CD14-positive monocyte (primary cell): ENCODE results near the gene TOMM7. TPM values are rescaled to one million over a fixed set of nuclear protein-coding genes. Genes with fewer than 3 reads are reported as not detected.

ENCODE experiments used
- DNase-seq, 3 donors: peaks; one replicate each; pipeline ENCODE4 v3.0.0-alpha.2; 2011 to 2022
- H2AFZ ChIP-seq: 2 replicates; pipeline ENCODE4 v1.6.0; 2012; ENCODE audit warnings: mild to moderate bottlenecking, low read depth, low read length, inconsistent platforms; ENCODE audit not compliant: insufficient read depth, poor library complexity, severe bottlenecking
- H3K27ac ChIP-seq, 2 donors: 1 replicate in 1 of 2; 2 replicates in 1 of 2; pipeline ENCODE4 v1.5.1; 2012 to 2013; ENCODE audit warnings: low read length in 2 of 2, control low read depth in 1 of 2, inconsistent platforms in 1 of 2, low read depth in 1 of 2, mild to moderate bottlenecking in 1 of 2
- H3K27me3 ChIP-seq, 2 donors: one replicate each; pipeline versions ENCODE4 v1.6.0 to v1.6.1; 2011 to 2013; ENCODE audit warnings: low read length in 2 of 2; ENCODE audit not compliant: control insufficient read depth in 2 of 2, insufficient read depth in 2 of 2
- H3K36me3 ChIP-seq, 2 donors: replicated peaks in 1 of 2; 1 replicate in 1 of 2; 2 replicates in 1 of 2; pipeline versions ENCODE4 v1.5.1 to v1.6.1; 2012 to 2013; ENCODE audit warnings: low read length in 2 of 2, control low read depth in 1 of 2, inconsistent platforms in 1 of 2, mild to moderate bottlenecking in 1 of 2; ENCODE audit not compliant: insufficient read depth in 2 of 2, control insufficient read depth in 1 of 2
- H3K4me1 ChIP-seq, 2 donors: 1 replicate in 1 of 2; 2 replicates in 1 of 2; pipeline versions ENCODE4 v1.5.1 to v1.6.1; 2012 to 2013; ENCODE audit warnings: low read length in 2 of 2, control low read depth in 1 of 2, inconsistent platforms in 1 of 2, mild to moderate bottlenecking in 1 of 2, moderate library complexity in 1 of 2; ENCODE audit not compliant: insufficient read depth in 2 of 2, control insufficient read depth in 1 of 2
- H3K4me2 ChIP-seq: replicated peaks from 2 replicates; pipeline ENCODE3; 2012; ENCODE audit warnings: low read length, moderate library complexity, mild to moderate bottlenecking; ENCODE audit not compliant: poor library complexity, severe bottlenecking; ENCODE audit errors: extremely low read depth
- H3K4me3 ChIP-seq, 3 experiments: fragments of 200-600 bp in 1 of 3; sonication (generic) in 1 of 3; replicated peaks in 1 of 3; 1 replicate in 2 of 3; 2 replicates in 1 of 3; pipeline ENCODE4 v1.5.1; 2011 to 2013; ENCODE audit warnings: low read length in 3 of 3, mild to moderate bottlenecking in 3 of 3, control low read depth in 2 of 3, low read depth in 2 of 3, inconsistent platforms in 1 of 3, moderate library complexity in 1 of 3
- H3K79me2 ChIP-seq: 2 replicates; pipeline ENCODE4 v1.6.0; 2012; ENCODE audit warnings: mild to moderate bottlenecking, control low read depth, inconsistent platforms, low read length, moderate library complexity; ENCODE audit not compliant: insufficient read depth
- H3K9ac ChIP-seq: 2 replicates; pipeline ENCODE4 v1.6.0; 2017; ENCODE audit warnings: low read length, mild to moderate bottlenecking; ENCODE audit not compliant: insufficient read depth, poor library complexity, severe bottlenecking
- H3K9me3 ChIP-seq, 2 donors: replicated peaks in 1 of 2; 1 replicate in 1 of 2; 2 replicates in 1 of 2; pipeline versions ENCODE4 v1.5.1 to v1.6.1; 2012 to 2013; ENCODE audit warnings: low read length in 2 of 2, control low read depth in 1 of 2; ENCODE audit not compliant: control insufficient read depth in 1 of 2, insufficient read depth in 1 of 2
- H4K20me1 ChIP-seq: 2 replicates; pipeline ENCODE4 v1.6.0; 2012; ENCODE audit warnings: mild to moderate bottlenecking, low read length, control low read depth, moderate library complexity; ENCODE audit not compliant: insufficient read depth
- H3K27ac Mint-ChIP-seq, 7 donors: one replicate each; pipeline ENCODE4 v1.8.0; 2020; ENCODE audit warnings: mild to moderate bottlenecking in 7 of 7, mixed read lengths in 7 of 7, moderate library complexity in 6 of 7, inconsistent platforms in 2 of 7
- H3K27me3 Mint-ChIP-seq, 3 donors: one replicate each; pipeline ENCODE4 v1.8.0; 2021 to 2022; ENCODE audit warnings: low read depth in 3 of 3, mild to moderate bottlenecking in 3 of 3, mixed read lengths in 3 of 3, moderate library complexity in 3 of 3, inconsistent platforms in 1 of 3
- H3K36me3 Mint-ChIP-seq, 2 donors: one replicate each; pipeline ENCODE4 v1.8.0; 2020; ENCODE audit warnings: mixed read lengths in 2 of 2, inconsistent platforms in 1 of 2, mild to moderate bottlenecking in 1 of 2
- H3K4me1 Mint-ChIP-seq: one replicate; pipeline ENCODE4 v1.8.0; 2020; ENCODE audit warnings: mild to moderate bottlenecking, mixed read lengths
- H3K4me3 Mint-ChIP-seq, 2 donors: one replicate each; pipeline ENCODE4 v1.8.0; 2020; ENCODE audit warnings: mild to moderate bottlenecking in 2 of 2, mixed read lengths in 2 of 2, moderate library complexity in 1 of 2
- H3K9me3 Mint-ChIP-seq, 7 donors: one replicate each; pipeline ENCODE4 v1.8.0; 2020 to 2022; ENCODE audit warnings: mixed read lengths in 7 of 7, mild to moderate bottlenecking in 6 of 7, moderate library complexity in 6 of 7, inconsistent platforms in 2 of 7
- CTCF ChIP-seq: fragments of 200-600 bp; IDR thresholded peaks from one replicate; pipeline ENCODE4 v1.8.0; 2022; ENCODE audit warnings: antibody characterized with exemption, mild to moderate bottlenecking
- WGBS: methylation state at CpG from one replicate; pipeline ENCODE4 v1.1.5; 2013; ENCODE audit warnings: missing lambda C conversion rate; ENCODE audit not compliant: insufficient coverage; 5-methylcytosine and 5-hydroxymethylcytosine counted together
- intact Hi-C, 2 donors: fragments of 100-400 bp; cut with micrococcal nuclease; formaldehyde crosslinking; loops; one replicate each; pipeline versions ENCODE4 v1.15.0 to v1.15.1; 2023
- polyA plus RNA-seq, 3 donors: library from polyadenylated mRNA; depleted of rRNA in 1 of 3; unstranded in 2 of 3; stranded (reverse) in 1 of 3; fragments of 300-500 nt in 2 of 3; fragments of >200 nt in 1 of 3; fragmentation: Illumina TruSeq in 2 of 3; gene quantifications; 1 replicate in 2 of 3; 2 replicates in 1 of 3; pipeline ENCODE4 v1.2.3, GENCODE V29; 2012 to 2021

TOMM7 gene
- polyA plus RNA-seq, 3 donors, result 93.3 to 125 (median 111) TPM

- H3K79me2 ChIP-seq, result no peaks in the 10 kb centered on the region
- DNase-seq, result no peak
- no peaks in the 10 kb centered on the region for H3K4me1 Mint-ChIP-seq
- no peak overlapping the region for H3K9ac ChIP-seq
- WGBS, result no CpG with 5 or more reads among the region's 1 CpG
- no peak overlapping the region for H3K4me3 Mint-ChIP-seq
- intact Hi-C loops, result no loop called here
- peaks cover 4 to 6% (median 6%) of the 10 kb centered on the region in 3 donors for H3K27me3 Mint-ChIP-seq
- no peaks in the 10 kb centered on the region for H4K20me1 ChIP-seq
- H3K9me3 Mint-ChIP-seq, result peaks cover 0 to 2% (median 0%) of the 10 kb centered on the region in 7 donors
- no peak overlapping the region for H2AFZ ChIP-seq
- no peaks in the 10 kb centered on the region for H3K36me3 ChIP-seq
- no peak overlapping the region for H3K4me2 ChIP-seq
- H3K9me3 ChIP-seq, result no peaks in the 10 kb centered on the region
- TF ChIP-seq CTCF, result no peak
- H3K4me1 ChIP-seq, result no peaks in the 10 kb centered on the region
- no peak overlapping the region for H3K27ac Mint-ChIP-seq
- no peak overlapping the region for H3K4me3 ChIP-seq
- no peaks in the 10 kb centered on the region for H3K36me3 Mint-ChIP-seq
- H3K27me3 ChIP-seq, result no peaks in the 10 kb centered on the region
- H3K27ac ChIP-seq, result no peak overlapping the region
These were observed 24.3 kb upstream of the TOMM7 start for GRCh38 chr7:22846961-22847360.

- Histone ChIP-seq H3K9me3 (no peaks in the 10 kb centered on the region), H4K20me1 (no peaks in the 10 kb centered on the region), H3K4me3 (no peak overlapping the region), H3K4me2 (no peak overlapping the region), H2AFZ (no peak overlapping the region), H3K27me3 (no peaks in the 10 kb centered on the region), H3K79me2 (no peaks in the 10 kb centered on the region), H3K36me3 (no peaks in the 10 kb centered on the region), H3K9ac (no peak overlapping the region), H3K27ac (no peak overlapping the region), H3K4me1 (no peaks in the 10 kb centered on the region)
- Mint-ChIP-seq H3K4me1 (no peaks in the 10 kb centered on the region), H3K4me3 (no peak overlapping the region), H3K27me3 (peaks cover 4 to 6% (median 6%) of the 10 kb centered on the region in 3 donors), H3K36me3 (no peaks in the 10 kb centered on the region), H3K9me3 (peaks cover 0 to 2% (median 0%) of the 10 kb centered on the region in 7 donors), H3K27ac (no peak overlapping the region)
- TF ChIP-seq CTCF, result no peak
- DNase-seq, result no peak
- WGBS, result 100% methylated on average over 2 of the region's 4 CpGs
- intact Hi-C loops, result no loop called here
These were observed 22.7 kb upstream of the TOMM7 start for GRCh38 chr7:22845221-22845834.
